ENCODE data around the gene SMTN. TPM values are rescaled to one million over a fixed set of nuclear protein-coding genes. Genes with fewer than 3 reads are reported as not detected.

SMTN gene
- total RNA-seq, 1 donor from 2014 or later = 47.2 TPM

DNA sequence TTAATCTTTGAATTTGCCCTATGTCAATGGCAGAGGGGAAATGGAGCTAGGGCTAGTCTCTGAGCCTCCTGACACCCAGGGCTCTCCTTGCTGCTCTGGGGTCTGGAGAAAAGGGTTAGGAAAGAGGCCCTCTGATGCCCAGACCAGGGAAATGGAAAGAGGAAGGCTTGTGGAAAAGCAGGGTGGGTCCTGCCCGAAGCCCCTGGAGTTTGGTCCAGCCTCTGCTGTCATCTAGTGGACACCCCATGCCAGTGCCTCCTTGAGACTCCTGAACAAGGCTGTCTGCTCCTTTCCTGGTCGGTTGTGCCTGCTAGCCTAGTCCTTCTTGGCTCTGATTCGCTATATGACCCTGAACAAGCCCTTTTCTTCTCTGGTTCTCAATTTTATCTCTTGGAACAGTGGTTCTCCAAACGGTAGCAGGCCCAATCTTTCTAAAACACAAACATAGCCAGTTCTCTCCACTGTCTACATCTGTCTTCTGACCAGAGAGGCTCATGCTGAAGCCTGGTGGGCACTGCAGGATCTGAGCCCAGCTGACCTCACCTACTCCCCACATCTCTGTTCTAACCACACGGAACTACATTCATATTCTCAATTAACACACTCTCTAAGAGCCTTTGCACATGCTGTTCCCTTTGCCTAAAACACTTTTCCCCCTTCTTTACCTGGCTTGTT is 68.0 kb downstream of the SMTN start:
- no peak for DNase-seq (ENCODE audit: low spot score)
- peaks cover 17% of the 10 kb centered on the region for H3K9me3 Mint-ChIP-seq (ENCODE audit: low read depth)
- H3K4me1 Mint-ChIP-seq (ENCODE audit: low read depth) = peaks cover 11% of the 10 kb centered on the region
- no peak overlapping the region for H3K4me3 Mint-ChIP-seq (ENCODE audit: unreplicated experiment)
- TF ChIP-seq, protein P1, sequence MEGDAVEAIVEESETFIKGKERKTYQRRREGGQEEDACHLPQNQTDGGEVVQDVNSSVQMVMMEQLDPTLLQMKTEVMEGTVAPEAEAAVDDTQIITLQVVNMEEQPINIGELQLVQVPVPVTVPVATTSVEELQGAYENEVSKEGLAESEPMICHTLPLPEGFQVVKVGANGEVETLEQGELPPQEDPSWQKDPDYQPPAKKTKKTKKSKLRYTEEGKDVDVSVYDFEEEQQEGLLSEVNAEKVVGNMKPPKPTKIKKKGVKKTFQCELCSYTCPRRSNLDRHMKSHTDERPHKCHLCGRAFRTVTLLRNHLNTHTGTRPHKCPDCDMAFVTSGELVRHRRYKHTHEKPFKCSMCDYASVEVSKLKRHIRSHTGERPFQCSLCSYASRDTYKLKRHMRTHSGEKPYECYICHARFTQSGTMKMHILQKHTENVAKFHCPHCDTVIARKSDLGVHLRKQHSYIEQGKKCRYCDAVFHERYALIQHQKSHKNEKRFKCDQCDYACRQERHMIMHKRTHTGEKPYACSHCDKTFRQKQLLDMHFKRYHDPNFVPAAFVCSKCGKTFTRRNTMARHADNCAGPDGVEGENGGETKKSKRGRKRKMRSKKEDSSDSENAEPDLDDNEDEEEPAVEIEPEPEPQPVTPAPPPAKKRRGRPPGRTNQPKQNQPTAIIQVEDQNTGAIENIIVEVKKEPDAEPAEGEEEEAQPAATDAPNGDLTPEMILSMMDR (IDR thresholded peaks at IDR 0.05) = peak; percentile 93
- H3K27ac Mint-ChIP-seq (ENCODE audit: unreplicated experiment) = peak overlapping the region; percentile 72
- H3K27me3 Mint-ChIP-seq (ENCODE audit: low read depth) = no peaks in the 10 kb centered on the region
- H3K36me3 Mint-ChIP-seq (ENCODE audit: low read depth) = no peaks in the 10 kb centered on the region

DNA sequence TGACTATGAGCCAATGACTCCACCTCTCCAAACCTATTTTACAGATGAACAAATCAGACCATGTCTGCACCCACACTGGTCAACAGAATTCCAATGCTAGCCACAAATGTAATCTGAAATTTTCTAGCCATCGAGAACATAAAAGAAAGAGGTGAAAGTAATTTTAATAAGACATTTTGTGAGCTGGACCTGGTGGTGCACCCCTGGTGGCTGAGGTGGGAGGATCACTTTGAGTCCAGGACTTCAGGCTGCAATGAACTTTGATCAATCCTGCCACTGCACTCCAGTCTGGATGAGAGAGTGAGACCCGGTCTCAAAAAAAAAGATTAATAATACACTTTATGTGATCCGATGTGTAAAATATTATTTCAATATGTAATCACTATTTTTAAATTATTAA is 69.5 kb downstream of the SMTN start:
- Mint-ChIP-seq H3K9me3 (ENCODE audit: low read depth) (peaks cover 8% of the 10 kb centered on the region), H3K27me3 (ENCODE audit: low read depth) (no peaks in the 10 kb centered on the region), H3K36me3 (ENCODE audit: low read depth) (no peaks in the 10 kb centered on the region), H3K4me1 (ENCODE audit: low read depth) (peaks cover 19% of the 10 kb centered on the region), H3K27ac (ENCODE audit: unreplicated experiment) (no peak overlapping the region), H3K4me3 (ENCODE audit: unreplicated experiment) (no peak overlapping the region)
- TF ChIP-seq, protein P1 (IDR thresholded peaks at IDR 0.05) = peak; percentile 63
- no peak for DNase-seq (ENCODE audit: low spot score)

DNA sequence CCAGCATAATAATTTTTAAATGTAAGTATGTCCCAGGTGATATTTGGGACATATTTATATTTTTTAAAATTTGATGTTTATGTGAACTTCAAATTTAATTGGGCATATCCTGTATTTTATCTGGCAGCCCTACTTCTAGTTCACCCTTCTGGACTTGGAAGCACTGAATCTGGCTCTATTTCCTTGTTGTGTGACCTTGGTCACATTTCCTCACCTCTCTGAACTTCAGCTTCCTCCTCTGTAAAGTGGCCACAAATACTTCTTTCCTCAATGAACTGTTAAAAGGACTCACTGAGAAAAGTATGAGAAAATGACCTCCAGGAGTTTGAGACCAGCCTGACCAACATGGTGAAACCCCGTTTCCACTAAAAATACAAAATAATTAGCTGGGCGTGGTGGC is 70.8 kb downstream of the SMTN start:
- Mint-ChIP-seq H3K36me3 (ENCODE audit: low read depth) (no peaks in the 10 kb centered on the region), H3K9me3 (ENCODE audit: low read depth) (peaks cover 4% of the 10 kb centered on the region), H3K27ac (ENCODE audit: unreplicated experiment) (no peak overlapping the region), H3K27me3 (ENCODE audit: low read depth) (no peaks in the 10 kb centered on the region), H3K4me1 (ENCODE audit: low read depth) (peaks cover 22% of the 10 kb centered on the region), H3K4me3 (ENCODE audit: unreplicated experiment) (no peak overlapping the region)
- TF ChIP-seq, protein P1 (IDR thresholded peaks at IDR 0.05) = no peak
- no peak for DNase-seq (ENCODE audit: low spot score)

DNA sequence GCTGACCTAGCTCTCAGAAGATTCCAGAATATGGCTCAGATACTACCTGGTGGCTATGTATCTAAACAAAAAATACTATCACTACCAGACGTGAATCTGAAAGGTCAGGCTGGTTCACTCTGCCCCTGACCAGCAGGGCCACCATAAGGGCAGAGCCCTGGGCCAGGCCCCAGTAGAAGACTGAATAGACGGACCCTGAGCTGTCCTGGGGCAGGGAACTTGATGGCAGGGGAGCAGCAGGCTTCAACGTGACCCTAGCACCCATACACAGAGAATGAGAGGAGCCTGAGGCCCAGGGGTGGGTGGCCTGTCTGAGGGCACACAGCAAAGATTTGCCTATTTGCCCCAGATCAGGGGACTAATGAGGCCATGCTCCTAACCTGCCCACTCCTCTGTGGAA is 72.2 kb downstream of the SMTN start:
- H3K27ac Mint-ChIP-seq (ENCODE audit: unreplicated experiment) = no peak overlapping the region
- no peaks in the 10 kb centered on the region for H3K27me3 Mint-ChIP-seq (ENCODE audit: low read depth)
- H3K4me1 Mint-ChIP-seq (ENCODE audit: low read depth) = peaks cover 21% of the 10 kb centered on the region
- H3K4me3 Mint-ChIP-seq (ENCODE audit: unreplicated experiment) = no peak overlapping the region
- no peak for DNase-seq (ENCODE audit: low spot score)
- no peaks in the 10 kb centered on the region for H3K36me3 Mint-ChIP-seq (ENCODE audit: low read depth)
- TF ChIP-seq, protein P1 (IDR thresholded peaks at IDR 0.05) = no peak
- H3K9me3 Mint-ChIP-seq (ENCODE audit: low read depth) = no peaks in the 10 kb centered on the region

Other genes with a start within 250 kb of the SMTN start
- gene MORC2, start 112.5 kb upstream of the SMTN start, total RNA-seq = 29.3 to 31.6 TPM (median 29.6 TPM) in 3 replicates
- gene TUG1, start 112.1 kb upstream of the SMTN start, total RNA-seq = 74.7 to 81.4 TPM (median 76.8 TPM) in 3 replicates
- gene SELENOM, start 26.2 kb downstream of the SMTN start, total RNA-seq = 200 to 228 TPM (median 217 TPM) in 3 replicates
- 3.5 to 5.9 TPM (median 5.2 TPM) in 3 replicates for gene INPP5J, start 41.6 kb downstream of the SMTN start, total RNA-seq
- gene PLA2G3, start 59.2 kb downstream of the SMTN start, total RNA-seq = 0.07 to 0.13 TPM in 2 of 3 replicates, not detected in the other
- 28.6 to 36.9 TPM (median 35.8 TPM) in 3 replicates for gene RNF185, start 78.9 kb downstream of the SMTN start, total RNA-seq
- gene LIMK2, start 131.0 kb downstream of the SMTN start, total RNA-seq = 54.4 to 91.0 TPM (median 58.6 TPM) in 3 replicates
- 5.0 to 6.8 TPM (median 5.6 TPM) in 3 replicates for gene PIK3IP1, start 211.2 kb downstream of the SMTN start, total RNA-seq